ENCODE measurements around the gene TSSK1B.

GRCh38 chr5:113389116-113389515 lies 45.7 kb downstream of the TSSK1B start:
- no peak for TF ChIP-seq REST (IDR thresholded peaks at IDR 0.05; ENCODE audit: unreplicated experiment)
- TF ChIP-seq, protein P1, sequence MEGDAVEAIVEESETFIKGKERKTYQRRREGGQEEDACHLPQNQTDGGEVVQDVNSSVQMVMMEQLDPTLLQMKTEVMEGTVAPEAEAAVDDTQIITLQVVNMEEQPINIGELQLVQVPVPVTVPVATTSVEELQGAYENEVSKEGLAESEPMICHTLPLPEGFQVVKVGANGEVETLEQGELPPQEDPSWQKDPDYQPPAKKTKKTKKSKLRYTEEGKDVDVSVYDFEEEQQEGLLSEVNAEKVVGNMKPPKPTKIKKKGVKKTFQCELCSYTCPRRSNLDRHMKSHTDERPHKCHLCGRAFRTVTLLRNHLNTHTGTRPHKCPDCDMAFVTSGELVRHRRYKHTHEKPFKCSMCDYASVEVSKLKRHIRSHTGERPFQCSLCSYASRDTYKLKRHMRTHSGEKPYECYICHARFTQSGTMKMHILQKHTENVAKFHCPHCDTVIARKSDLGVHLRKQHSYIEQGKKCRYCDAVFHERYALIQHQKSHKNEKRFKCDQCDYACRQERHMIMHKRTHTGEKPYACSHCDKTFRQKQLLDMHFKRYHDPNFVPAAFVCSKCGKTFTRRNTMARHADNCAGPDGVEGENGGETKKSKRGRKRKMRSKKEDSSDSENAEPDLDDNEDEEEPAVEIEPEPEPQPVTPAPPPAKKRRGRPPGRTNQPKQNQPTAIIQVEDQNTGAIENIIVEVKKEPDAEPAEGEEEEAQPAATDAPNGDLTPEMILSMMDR (conservative IDR thresholded peaks at IDR 0.05; ENCODE audit: low read depth in 2 of 2) = no peak
- TF ChIP-seq EZH2phosphoT487 (IDR thresholded peaks at IDR 0.05; ENCODE audit: unreplicated experiment) = no peak
- TF ChIP-seq EZH2 (IDR thresholded peaks at IDR 0.05; ENCODE audit: low read depth, unreplicated experiment) = no peak
- TF ChIP-seq CREB1 (CRISPR knock-in tag; IDR thresholded peaks at IDR 0.05; ENCODE audit: low read depth) = no peak
- no peak for TF ChIP-seq POLR2AphosphoS5 (IDR thresholded peaks at IDR 0.05; ENCODE audit: low read depth)
- TF ChIP-seq JUNB (IDR thresholded peaks at IDR 0.05; ENCODE audit: unreplicated experiment) = no peak
- TF ChIP-seq ETS1 (IDR thresholded peaks at IDR 0.05) = no peak

Measured in GM23338 (cell line).